ENCODE data around the gene FZD4.

The FZD4 gene

DNA sequence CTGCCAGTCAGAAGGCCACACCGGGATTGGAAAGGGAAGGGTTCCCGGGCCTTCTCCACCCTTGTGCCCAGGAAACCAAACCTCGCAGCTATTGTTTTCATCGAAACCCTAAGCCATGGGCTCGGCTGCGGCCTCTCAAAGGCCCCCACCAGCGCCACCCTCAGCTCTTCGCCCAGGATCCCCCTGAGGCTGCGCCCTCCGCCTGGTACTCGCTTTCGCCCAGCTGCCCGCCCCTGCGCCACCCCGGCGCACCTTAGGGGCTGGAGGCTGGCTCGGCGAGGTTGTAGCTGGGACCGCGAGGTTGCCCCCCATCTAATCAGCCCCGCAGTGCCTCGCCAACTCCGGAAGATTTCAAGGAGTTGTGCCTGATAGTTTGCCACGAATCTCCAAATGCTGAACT, 49.0 kb downstream of the FZD4 start:
- DNase-seq (ENCODE audit: low spot score): no peak

DNA sequence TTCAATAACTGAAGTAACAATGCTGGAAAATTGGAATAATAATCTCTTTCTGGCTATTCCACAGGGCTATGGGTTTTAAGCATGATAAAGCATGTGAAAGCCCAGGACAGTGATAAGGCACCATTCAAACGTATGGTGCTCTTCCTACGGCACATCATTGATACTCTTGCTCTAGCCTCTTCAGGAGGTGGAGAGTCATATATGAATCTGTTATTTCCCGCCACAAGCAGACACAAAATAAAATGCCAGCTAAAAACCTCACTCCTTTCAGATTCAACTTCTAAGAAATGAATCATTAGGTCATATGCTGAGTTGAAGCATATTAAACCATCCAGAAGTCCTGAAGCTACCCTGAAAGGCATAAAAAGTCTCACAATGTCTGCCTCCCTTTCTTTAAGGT, 49.9 kb downstream of the FZD4 start:
- DNase-seq (ENCODE audit: low spot score): no peak

DNA sequence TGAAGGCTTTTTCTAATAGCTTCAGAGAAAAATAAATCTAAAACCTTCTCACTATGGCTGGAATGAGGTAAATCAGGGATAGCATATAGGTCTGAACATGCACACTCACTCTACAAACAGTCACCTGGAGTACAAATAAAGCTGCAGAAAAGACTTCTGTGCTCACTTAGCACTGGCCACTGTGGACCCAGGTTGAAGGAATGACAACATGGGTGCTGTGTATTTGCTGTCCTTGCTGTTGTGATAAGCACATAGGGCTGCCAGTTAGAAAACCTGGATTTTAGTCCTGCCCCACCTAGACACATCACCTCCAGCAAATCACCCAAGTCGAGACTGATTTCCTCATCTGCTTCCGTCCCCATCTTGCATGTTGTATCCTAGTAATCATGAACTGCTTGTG, 51.2 kb downstream of the FZD4 start:
- DNase-seq (ENCODE audit: low spot score): no peak

DNA sequence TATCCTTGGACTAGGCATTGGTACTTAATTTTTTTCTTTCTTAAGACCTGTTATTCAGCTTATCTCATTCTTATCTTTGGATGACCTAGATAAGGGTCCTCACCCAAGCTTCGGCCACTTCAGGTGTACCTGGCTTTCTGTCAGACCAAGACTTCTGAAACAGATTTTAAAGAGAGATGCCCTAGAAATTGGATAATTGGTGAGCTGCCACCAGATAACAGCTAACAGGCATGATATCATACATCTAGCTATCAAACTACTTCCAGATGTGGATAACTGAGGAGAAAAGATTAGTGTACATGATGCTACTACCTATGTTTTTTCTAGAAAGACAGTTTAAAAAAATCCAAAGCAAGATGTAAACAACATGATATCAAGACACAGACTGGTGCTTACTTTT, 52.9 kb downstream of the FZD4 start:
- no peak for DNase-seq (ENCODE audit: low spot score)

DNA sequence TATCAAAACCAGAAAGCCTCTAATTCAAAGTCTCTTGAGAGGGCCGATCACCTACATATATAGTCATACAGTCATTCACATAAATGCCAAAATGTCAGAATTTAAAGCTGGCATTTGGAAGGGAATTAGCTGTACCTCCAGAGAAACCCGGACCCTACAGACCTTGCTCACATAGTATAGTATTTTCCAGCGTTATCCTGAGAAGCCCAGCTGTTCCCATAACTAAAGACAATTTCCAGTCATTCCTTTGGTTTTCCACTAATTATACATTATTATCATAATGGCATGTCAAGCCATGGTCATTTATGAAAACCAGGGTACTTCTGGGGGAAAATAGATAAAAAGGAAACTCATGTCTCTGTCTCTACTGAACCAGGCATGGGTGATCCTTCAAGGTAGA, 53.6 kb downstream of the FZD4 start:
- no peak for DNase-seq (ENCODE audit: low spot score)

DNA sequence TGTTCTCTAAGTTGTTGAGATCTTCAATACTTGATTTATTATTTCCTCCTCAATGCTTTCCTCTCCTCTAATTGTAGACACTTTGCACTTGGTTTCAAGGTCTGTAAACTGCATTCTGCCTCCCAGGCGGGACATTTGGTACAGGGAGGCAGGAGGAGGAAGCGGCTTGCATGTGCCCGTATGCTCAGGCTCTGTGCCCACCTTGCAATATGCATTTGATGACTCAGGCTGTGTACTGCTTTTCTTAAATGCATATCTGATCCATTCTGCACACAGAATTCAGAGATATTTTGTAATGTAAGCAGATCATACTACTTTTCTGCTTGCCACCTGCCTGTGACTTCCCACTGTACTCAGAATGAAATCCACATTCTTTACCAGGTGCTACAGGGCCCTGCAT, 55.0 kb downstream of the FZD4 start:
- no peak for DNase-seq (ENCODE audit: low spot score)

DNA sequence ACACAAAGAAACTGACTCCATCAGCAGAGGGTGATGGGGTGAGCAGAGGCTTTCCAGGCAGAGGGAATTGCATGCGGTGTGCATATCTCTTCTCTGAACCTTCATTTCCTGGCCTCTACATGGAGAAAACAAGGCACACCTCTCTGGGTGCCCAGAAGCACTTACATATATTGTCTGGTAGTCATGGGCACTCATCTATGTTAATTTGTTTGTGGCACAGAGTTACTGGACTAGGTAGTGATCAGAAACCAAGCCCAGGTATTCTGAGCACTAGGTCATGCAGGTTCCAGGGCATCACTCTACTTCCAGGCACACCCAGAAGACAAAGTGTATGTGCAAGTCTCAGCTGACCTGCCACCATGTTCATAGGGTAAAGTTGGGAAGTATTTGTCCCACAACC, 56.5 kb downstream of the FZD4 start:
- DNase-seq (ENCODE audit: low spot score): no peak

DNA sequence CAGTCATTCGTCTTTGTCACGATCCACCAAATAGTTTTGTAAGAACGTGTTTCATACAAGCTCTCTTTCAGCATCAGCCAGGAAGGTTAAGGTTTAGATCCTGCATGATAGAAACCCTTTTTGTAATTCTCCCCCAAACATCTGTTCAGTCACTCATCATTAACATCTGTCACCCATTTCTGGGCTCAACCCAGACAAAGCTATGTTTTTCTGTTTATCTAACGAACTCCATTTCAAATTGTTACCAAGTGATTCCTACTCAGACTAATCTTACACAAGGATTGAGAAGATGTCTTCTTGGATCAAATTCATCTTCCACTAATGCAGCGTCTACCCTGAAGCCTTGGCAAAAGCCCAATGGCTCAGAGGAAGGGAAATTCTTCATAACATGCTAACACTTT, 58.8 kb downstream of the FZD4 start:
- DNase-seq (ENCODE audit: low spot score): peak; percentile 47

Measured in AG20443 (cell line).